Endothelial cell of umbilical vein (primary cell): Measurements from ENCODE around the gene TTF2.

Experiments used
- CTCF ChIP-seq, 2 donors: IDR thresholded peaks; 1 replicate in 1 of 2; 2 replicates in 1 of 2; pipeline ENCODE4 v1.5.1; 2011; ENCODE audit warnings: low read length in 2 of 2, mild to moderate bottlenecking in 2 of 2, moderate library complexity in 2 of 2, control low read depth in 1 of 2, inconsistent platforms in 1 of 2, low read depth in 1 of 2; ENCODE audit not compliant: insufficient read depth in 1 of 2; ENCODE audit errors: extremely low read depth in 1 of 2
- FOS ChIP-seq: IDR thresholded peaks from 2 replicates; pipeline ENCODE4 v1.6.1; 2011; ENCODE audit warnings: mild to moderate bottlenecking, low read length, moderate library complexity, borderline replicate concordance; ENCODE audit not compliant: insufficient read depth
- MAX ChIP-seq: IDR thresholded peaks from 2 replicates; pipeline ENCODE4 v1.6.1; 2011; ENCODE audit not compliant: insufficient read depth, insufficient read length
- POLR2A ChIP-seq: IDR thresholded peaks from 2 replicates; pipeline ENCODE4 v1.6.1; 2012; ENCODE audit warnings: low read depth, mild to moderate bottlenecking, control low read depth, low read length

- TF ChIP-seq FOS (no peak), CTCF (IDR thresholded peaks at IDR 0.05; ENCODE audit: extremely low read depth in 1 of 2, insufficient read depth in 1 of 2, low read depth in 1 of 2, low read length in 2 of 2) (no peak), POLR2A (no peak), MAX (no peak)
Measured at GRCh38 chr1:117037802-117038201, 22.3 kb upstream of the TTF2 start.
